ENCODE results near the gene RPS6KA2.

RPS6KA2 gene

DNA sequence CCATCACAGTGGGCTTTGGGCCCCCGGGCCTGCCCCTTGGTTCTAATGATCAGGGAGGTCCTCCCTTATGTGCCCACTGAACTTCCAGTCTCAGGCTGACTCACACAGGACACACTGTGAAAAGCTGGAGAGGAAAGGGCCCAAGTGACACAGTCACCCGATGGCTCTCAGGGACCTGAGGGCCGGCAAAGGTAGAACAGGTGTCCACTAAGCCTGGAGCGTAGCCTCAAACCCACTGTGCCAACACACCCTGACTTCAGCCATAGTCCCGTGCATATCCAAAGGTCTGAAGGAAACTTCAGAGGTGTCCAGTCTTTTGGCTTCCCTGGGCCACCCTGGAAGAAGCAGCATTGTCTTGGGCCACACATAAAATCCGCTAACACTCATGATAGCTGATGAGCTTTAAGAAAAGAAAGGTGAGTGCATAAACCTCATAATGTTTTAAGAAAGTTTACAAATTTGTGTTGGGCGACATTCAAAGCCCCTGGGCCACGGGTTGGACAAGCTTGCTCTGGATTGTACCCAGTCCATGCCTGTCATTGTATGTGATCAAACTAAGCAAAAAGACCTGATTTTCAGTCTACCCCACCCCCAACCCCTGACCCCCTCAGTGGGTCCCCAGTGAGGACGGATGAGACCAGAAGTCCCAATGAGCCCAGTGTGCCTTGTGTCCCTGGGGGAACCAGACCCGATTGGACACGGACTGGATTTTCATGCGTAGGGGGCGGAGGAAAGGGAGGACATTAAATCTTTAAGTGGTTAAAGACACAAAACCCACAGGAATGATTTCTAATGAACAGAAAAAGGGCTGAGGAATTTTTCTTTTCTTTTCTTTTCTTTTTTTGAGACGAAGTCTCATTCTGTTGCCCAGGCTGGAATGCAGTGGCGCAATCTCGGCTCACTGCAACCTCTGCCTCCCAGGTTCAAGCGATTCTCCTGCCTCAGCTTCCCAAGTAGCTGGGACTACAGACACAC is 46.7 kb downstream of the RPS6KA2 start:
- no peak for DNase-seq (ENCODE audit: low spot score)
- in situ Hi-C loops (cut with MboI; ENCODE audit: low pct_unique_long_range_greater_than_20kb, low sequenced_read_pairs, unreplicated experiment), result no loop called here
- TF ChIP-seq CTCF (IDR thresholded peaks at IDR 0.05; ENCODE audit: extremely low read depth, insufficient read depth, missing control alignments), result no peak

- in situ Hi-C loops (cut with MboI; ENCODE audit: low pct_unique_long_range_greater_than_20kb, low sequenced_read_pairs, unreplicated experiment), result no loop called here
- no peak for TF ChIP-seq CTCF (IDR thresholded peaks at IDR 0.05; ENCODE audit: extremely low read depth, insufficient read depth, missing control alignments)
- no peak for DNase-seq (ENCODE audit: low spot score)
Measured at GRCh38 chr6:166579237-166579850, 47.7 kb downstream of the RPS6KA2 start.

DNA sequence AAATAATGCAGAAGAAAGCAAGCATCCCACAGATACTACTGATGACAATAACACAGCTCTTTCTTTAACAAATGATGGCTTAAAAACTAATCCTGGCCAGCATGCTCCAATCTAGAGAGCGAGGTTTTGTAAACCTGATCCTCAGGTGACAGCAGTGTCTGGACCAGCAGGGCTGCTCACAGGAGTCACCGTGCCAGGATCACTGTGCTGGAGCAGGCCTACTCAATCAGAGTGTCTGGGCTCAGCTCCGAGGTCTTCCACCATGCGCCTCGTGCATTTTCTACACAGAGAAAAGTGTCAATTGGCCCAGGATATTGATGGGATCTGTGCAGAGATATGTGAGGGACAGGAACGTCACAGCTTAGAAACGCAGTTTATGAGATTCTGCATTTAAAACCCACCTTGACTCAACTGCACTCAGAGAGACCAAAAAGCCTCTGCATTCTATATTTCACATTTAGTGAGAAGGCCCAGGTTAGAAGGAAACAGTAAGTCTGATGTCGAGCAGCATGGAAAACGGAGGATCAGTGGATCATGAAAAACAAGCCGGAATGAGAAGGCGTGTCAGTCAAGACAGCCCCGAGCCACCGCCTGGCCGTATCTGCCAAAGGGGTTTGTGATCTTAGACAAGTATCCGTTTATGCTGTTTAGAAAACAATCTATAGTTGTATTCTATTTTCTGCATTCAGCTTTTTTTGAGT is 48.4 kb downstream of the RPS6KA2 start:
- DNase-seq (ENCODE audit: low spot score), result no peak
- TF ChIP-seq CTCF (IDR thresholded peaks at IDR 0.05; ENCODE audit: extremely low read depth, insufficient read depth, missing control alignments), result no peak
- in situ Hi-C loops (cut with MboI; ENCODE audit: low pct_unique_long_range_greater_than_20kb, low sequenced_read_pairs, unreplicated experiment), result no loop called here

GRCh38 chr6:166575205-166575604 is 51.8 kb downstream of the RPS6KA2 start:
- no peak for DNase-seq (ENCODE audit: low spot score)
- in situ Hi-C loops (cut with MboI; ENCODE audit: low pct_unique_long_range_greater_than_20kb, low sequenced_read_pairs, unreplicated experiment), result no loop called here
- no peak for TF ChIP-seq CTCF (IDR thresholded peaks at IDR 0.05; ENCODE audit: extremely low read depth, insufficient read depth, missing control alignments)

DNA sequence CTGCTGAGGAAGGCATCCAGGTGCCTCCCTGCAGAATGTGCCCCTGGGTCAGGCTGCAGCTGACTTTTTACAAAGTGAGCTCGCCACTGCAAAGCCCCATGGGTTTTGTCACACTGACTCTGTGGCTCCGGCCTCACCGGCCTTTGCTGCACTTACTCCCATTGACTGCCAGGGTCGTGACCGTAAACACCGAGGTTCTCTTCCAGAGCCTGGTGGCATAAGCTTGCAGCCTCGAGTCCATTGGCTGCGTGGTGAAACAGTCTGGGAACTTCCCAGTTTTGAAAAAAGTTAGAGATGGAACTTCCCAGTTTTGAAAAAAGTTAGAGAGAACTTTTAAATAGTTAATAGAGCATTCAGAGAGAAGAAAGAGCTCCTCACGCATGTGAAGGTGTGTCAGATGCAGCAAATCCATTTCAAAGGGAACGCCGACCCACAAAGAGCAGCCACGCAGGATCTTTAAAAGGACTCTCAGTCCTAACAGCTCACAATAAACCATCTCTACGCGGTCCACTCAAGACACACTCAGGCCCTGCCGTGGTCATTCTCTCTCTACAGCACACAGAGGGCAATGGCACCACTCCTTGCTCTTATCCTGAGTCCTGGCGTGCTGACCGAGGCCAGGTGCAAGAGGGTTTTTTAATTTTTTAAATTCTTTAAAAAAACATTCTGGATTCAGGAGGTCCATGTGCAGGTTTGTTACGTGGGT is 53.4 kb downstream of the RPS6KA2 start:
- DNase-seq (ENCODE audit: low spot score), result no peak
- in situ Hi-C loops (cut with MboI; ENCODE audit: low pct_unique_long_range_greater_than_20kb, low sequenced_read_pairs, unreplicated experiment), result no loop called here
- no peak for TF ChIP-seq CTCF (IDR thresholded peaks at IDR 0.05; ENCODE audit: extremely low read depth, insufficient read depth, missing control alignments)

Measured in GM13977 (cell line).